Panc1 (cell line): ENCODE results near the gene MINAR2.

Source experiments
- CTCF ChIP-seq: fragments of 450-650 bp; IDR thresholded peaks from 2 replicates; pipeline ENCODE4 v1.5.1; 2017; ENCODE audit warnings: mild to moderate bottlenecking
- SIN3A ChIP-seq: IDR thresholded peaks from 2 replicates; pipeline ENCODE4 v1.6.1; 2012; ENCODE audit warnings: low read depth, mild to moderate bottlenecking, low read length, moderate library complexity, borderline replicate concordance; ENCODE audit not compliant: insufficient read depth

DNA sequence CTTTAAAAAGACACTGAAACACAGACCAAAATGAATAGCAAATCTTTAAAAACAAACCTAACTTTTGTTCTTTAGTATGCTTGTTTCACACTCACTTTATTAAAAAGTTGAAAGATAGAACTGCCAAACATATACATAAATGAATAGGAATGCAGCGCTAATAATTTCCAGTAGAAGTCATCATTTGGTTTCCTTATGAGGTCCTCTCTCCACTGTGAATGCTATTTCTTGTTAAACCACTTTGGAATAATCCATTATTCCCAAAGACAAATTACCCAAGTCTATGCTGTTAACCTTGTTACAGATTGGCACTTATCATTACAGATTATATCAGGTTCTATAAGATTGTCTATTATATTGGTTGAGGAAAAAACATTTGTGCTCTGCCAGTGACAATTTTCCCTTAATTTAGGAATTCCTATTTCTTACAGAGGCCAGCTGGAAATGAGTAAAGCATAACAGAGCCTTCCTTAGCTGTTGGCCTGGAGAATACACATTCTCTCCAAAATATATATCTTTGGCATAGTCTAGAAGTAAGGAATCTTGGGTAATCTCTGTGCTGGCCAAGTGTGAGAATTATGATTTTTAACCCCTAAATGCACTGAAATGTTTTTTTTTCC lies 29.3 kb upstream of the MINAR2 start:
- no peak for TF ChIP-seq SIN3A
- no peak for TF ChIP-seq CTCF
